Activated CD4-positive, alpha-beta T cell treated with anti-CD3 and anti-CD28 coated beads, Interleukin-2, Interleukin-4, amounts not matched to agents 100 ng/mL and 50 ng/mL, durations not matched to agents 16 hours and 8 hours (primary cell): ENCODE results near the gene GSDMA.
"Not testable (repeated sequence)": the region's sequence is repeated elsewhere in the genome, so short reads cannot be mapped to it uniquely, and the experiment has no call there.

Source experiments
- DNase-seq: peaks from one replicate; pipeline ENCODE4 v3.0.0-alpha.2; 2020; ENCODE audit warnings: low spot score

The GSDMA gene

GRCh38 chr17:39996800-39997199 is 34.0 kb downstream of the GSDMA start:
- no peak for DNase-seq

- DNase-seq: no peak
Observed at GRCh38 chr17:39997543-39997942, 34.7 kb downstream of the GSDMA start.

- no peak for DNase-seq
Observed at GRCh38 chr17:39999067-39999466, 36.3 kb downstream of the GSDMA start.

- no peak for DNase-seq
Observed at GRCh38 chr17:40000161-40000560, 37.4 kb downstream of the GSDMA start.

- DNase-seq: not testable (repeated sequence)
Observed at GRCh38 chr17:40001335-40001734, 38.5 kb downstream of the GSDMA start.

GRCh38 chr17:40004072-40004471 is 41.3 kb downstream of the GSDMA start:
- no peak for DNase-seq

- DNase-seq: no peak
Observed at GRCh38 chr17:40004712-40005111, 41.9 kb downstream of the GSDMA start.

- DNase-seq: no peak
Observed at GRCh38 chr17:40005520-40005919, 42.7 kb downstream of the GSDMA start.

- not testable (repeated sequence) for DNase-seq
Observed at GRCh38 chr17:40010946-40011500, 48.2 kb downstream of the GSDMA start.

- not testable (repeated sequence) for DNase-seq
Observed at GRCh38 chr17:40012017-40012647, 49.3 kb downstream of the GSDMA start.

- no peak for DNase-seq
Observed at GRCh38 chr17:40014375-40014980, 51.7 kb downstream of the GSDMA start.

GRCh38 chr17:40015005-40015997 is 52.5 kb downstream of the GSDMA start, which contains the start of gene CSF3:
Gene CSF3 (plus strand): TSS chr17:40015440. CDS start chr17:40015475, 35 bp downstream.
- no peak for DNase-seq

- no peak for DNase-seq
Observed at GRCh38 chr17:40015998-40016985, 53.5 kb downstream of the GSDMA start.

GRCh38 chr17:40017422-40018080 is 54.7 kb downstream of the GSDMA start:
- DNase-seq: no peak

GRCh38 chr17:40018211-40019121 is 55.7 kb downstream of the GSDMA start:
- DNase-seq: no peak

- no peak for DNase-seq
Observed at GRCh38 chr17:40019140-40019991, 56.6 kb downstream of the GSDMA start.

- no peak for DNase-seq
Observed at GRCh38 chr17:40020146-40020545, 57.3 kb downstream of the GSDMA start.

- no peak for DNase-seq
Observed at GRCh38 chr17:40021451-40021971, 58.7 kb downstream of the GSDMA start.
